HCT116 (cell line): ENCODE results near the gene SAE1. TPM values are rescaled to one million over a fixed set of nuclear protein-coding genes. Genes with fewer than 3 reads are reported as not detected.
A peak's percentile ranks its signal among the peaks of the same experiment; 100 is the strongest.

Experiments
- ATAC-seq: fragments of 200-7000 bp; cut with Tn5 transposase; 2 replicates; pipeline ENCODE4 v1.9.1; 2020; ENCODE audit warnings: mild to moderate bottlenecking, moderate library complexity
- BruUV-seq: library from RNA; stranded (reverse); fragments of 400-500 nt; replicated peaks from 2 replicates; lab custom pipeline; 2021; lab: Mats Ljungman, UMichigan
- CTCF ChIA-PET: fragments of 300-600 bp; sonication (Branson Sonifier 250); formaldehyde crosslinking; loops from one replicate; lab custom pipeline; 2021; ENCODE audit warnings: antibody characterized with exemption; lab: Charles Lee
- POLR2A ChIA-PET: fragments of 300-600, 350-600 bp; sonication (Branson Sonifier 250); formaldehyde crosslinking; loops from one replicate; lab custom pipeline; 2021; ENCODE audit warnings: antibody characterized with exemption; lab: Charles Lee
- RAD21 ChIA-PET, 2 experiments: fragments of 300-600 bp; sonication (Branson Sonifier 250); formaldehyde crosslinking; loops; one replicate each; lab custom pipeline; 2023; ENCODE audit warnings: low total read pairs in 2 of 2; ENCODE audit not compliant: uncharacterized antibody in 2 of 2, unreplicated experiment in 2 of 2, low non-redundant PET in 1 of 2; lab: Charles Lee
- DNase-seq: peaks from one replicate; pipeline ENCODE4 v3.0.0-alpha.2; 2010; ENCODE audit warnings: low read depth, low spot score
- H2AFZ ChIP-seq: fragments of 200-600 bp; shearing (Covaris generic), sonication (generic); 2 replicates; pipeline ENCODE4 v1.6.1; 2017; ENCODE audit warnings: low read depth, mixed run types, mixed read lengths, antibody characterized with exemption, low read length; ENCODE audit not compliant: poor library complexity, severe bottlenecking
- H3K27ac ChIP-seq: 2 replicates; pipeline ENCODE4 v1.5.1; 2012; ENCODE audit warnings: low read depth, low read length
- H3K27me3 ChIP-seq: fragments of 200-600 bp; sonication (generic); 2 replicates; pipeline ENCODE4 v1.6.1; 2016; ENCODE audit warnings: mixed run types, low read length, mixed read lengths; ENCODE audit not compliant: insufficient read depth
- H3K36me3 ChIP-seq, 2 experiments: fragments of 200-500 bp in 1 of 2; fragments of 200-600 bp in 1 of 2; sonication (Bioruptor generic) in 1 of 2; sonication (generic) in 1 of 2; 2 replicates each; pipeline versions ENCODE4 v1.5.1 to v1.6.1; 2014 to 2016; ENCODE audit warnings: low read length in 2 of 2, inconsistent platforms in 1 of 2, mixed read lengths in 1 of 2, mixed run types in 1 of 2; ENCODE audit not compliant: insufficient read depth in 2 of 2, control insufficient read depth in 1 of 2
- H3K4me1 ChIP-seq, 2 experiments: fragments of 200-600 bp in 1 of 2; sonication (generic) in 1 of 2; 2 replicates each; pipeline versions ENCODE4 v1.5.1 to v1.6.1; 2012 to 2017; ENCODE audit warnings: low read length in 2 of 2, inconsistent platforms in 1 of 2, mild to moderate bottlenecking in 1 of 2, mixed read lengths in 1 of 2, mixed run types in 1 of 2, moderate library complexity in 1 of 2; ENCODE audit not compliant: insufficient read depth in 2 of 2, control insufficient read depth in 1 of 2
- H3K4me2 ChIP-seq: fragments of 200-600 bp; sonication (generic); 2 replicates; pipeline ENCODE4 v1.6.1; 2017; ENCODE audit warnings: mixed run types, low read length, mixed read lengths
- H3K4me3 ChIP-seq, 2 experiments: fragments of 200-600 bp in 1 of 2; sonication (generic) in 1 of 2; replicated peaks in 1 of 2; 2 replicates each; pipeline ENCODE4 v1.5.1; 2011 to 2016; ENCODE audit warnings: low read length in 2 of 2, control low read depth in 1 of 2, low read depth in 1 of 2, mild to moderate bottlenecking in 1 of 2, mixed read lengths in 1 of 2, mixed run types in 1 of 2
- H3K79me2 ChIP-seq: fragments of 200-600 bp; sonication (generic); 2 replicates; pipeline ENCODE4 v1.6.1; 2017; ENCODE audit warnings: mild to moderate bottlenecking, mixed run types, low read length, moderate library complexity, mixed read lengths; ENCODE audit not compliant: insufficient read depth
- H3K9ac ChIP-seq: fragments of 200-600 bp; sonication (generic); 2 replicates; pipeline ENCODE4 v1.6.1; 2016; ENCODE audit warnings: low read length, mixed read lengths
- H3K9me2 ChIP-seq: fragments of 200-600 bp; sonication (generic), shearing (Covaris generic); 2 replicates; pipeline ENCODE4 v1.6.1; 2017; ENCODE audit warnings: mixed run types, mild to moderate bottlenecking, moderate library complexity; ENCODE audit not compliant: insufficient read depth
- H3K9me3 ChIP-seq, 2 experiments: fragments of 200-500 bp in 1 of 2; fragments of 200-600 bp in 1 of 2; sonication (Bioruptor generic) in 1 of 2; sonication (generic) in 1 of 2; 2 replicates each; pipeline ENCODE4 v1.6.1; 2014 to 2017; ENCODE audit warnings: low read length in 2 of 2, mixed read lengths in 2 of 2, inconsistent platforms in 1 of 2, low read depth in 1 of 2, mild to moderate bottlenecking in 1 of 2, mixed run types in 1 of 2, moderate library complexity in 1 of 2; ENCODE audit not compliant: control insufficient read depth in 1 of 2, insufficient read depth in 1 of 2
- H4K20me1 ChIP-seq: fragments of 200-600 bp; sonication (generic), shearing (Covaris generic); 2 replicates; pipeline ENCODE4 v1.6.1; 2017; ENCODE audit warnings: mixed run types, mild to moderate bottlenecking, moderate library complexity; ENCODE audit not compliant: insufficient read depth
- ATF3 ChIP-seq: IDR thresholded peaks from 2 replicates; pipeline ENCODE4 v1.6.1; 2012
- CBX3 ChIP-seq: IDR thresholded peaks from 2 replicates; pipeline ENCODE4 v1.6.1; 2012; ENCODE audit warnings: low read depth
- EGR1 ChIP-seq: IDR thresholded peaks from 2 replicates; pipeline ENCODE4 v1.6.1; 2012; ENCODE audit warnings: low read depth
- ELF1 ChIP-seq: IDR thresholded peaks from 2 replicates; pipeline ENCODE4 v1.6.1; 2012; ENCODE audit warnings: low read depth, borderline replicate concordance
- EZH2phosphoT487 ChIP-seq: fragments of 200-600 bp; IDR thresholded peaks from 2 replicates; pipeline ENCODE4 v1.6.1; 2018; ENCODE audit warnings: antibody characterized with exemption, borderline replicate concordance
- FOSL1 ChIP-seq: IDR thresholded peaks from 2 replicates; pipeline ENCODE4 v1.6.1; 2012; ENCODE audit warnings: low read depth
- JUND ChIP-seq: IDR thresholded peaks from 2 replicates; pipeline ENCODE4 v1.6.1; 2012
- POLR2A ChIP-seq: IDR thresholded peaks from 2 replicates; pipeline ENCODE4 v1.7.0; 2011; ENCODE audit warnings: borderline replicate concordance; ENCODE audit not compliant: insufficient read depth, insufficient read length; ENCODE audit errors: extremely low read depth
- RAD21 ChIP-seq: IDR thresholded peaks from 2 replicates; pipeline ENCODE4 v1.6.1; 2012; ENCODE audit warnings: low read depth, mild to moderate bottlenecking
- SIN3A ChIP-seq: IDR thresholded peaks from 2 replicates; pipeline ENCODE4 v1.6.1; 2012; ENCODE audit warnings: low read depth
- SP1 ChIP-seq: IDR thresholded peaks from 2 replicates; pipeline ENCODE4 v1.6.1; 2012; ENCODE audit warnings: low read depth
- TCF7L2 ChIP-seq: IDR thresholded peaks from 2 replicates; pipeline ENCODE4 v1.7.0; 2011; ENCODE audit warnings: borderline replicate concordance, inconsistent platforms; ENCODE audit not compliant: insufficient read depth, insufficient read length; ENCODE audit errors: extremely low read depth
- YY1 ChIP-seq: IDR thresholded peaks from 2 replicates; pipeline ENCODE4 v1.6.1; 2011; ENCODE audit warnings: low read length, low read depth, moderate library complexity, mild to moderate bottlenecking; ENCODE audit not compliant: insufficient replicate concordance; ENCODE audit errors: extremely low read depth
- ZBTB33 ChIP-seq: IDR thresholded peaks from 2 replicates; pipeline ENCODE4 v1.6.1; 2011; ENCODE audit warnings: mild to moderate bottlenecking, low read length, moderate library complexity; ENCODE audit not compliant: insufficient replicate concordance; ENCODE audit errors: extremely low read depth
- ZNF274 ChIP-seq: fragments of 200-500 bp; sonication (Bioruptor generic); IDR thresholded peaks from 2 replicates; pipeline ENCODE4 v1.6.1; 2014; ENCODE audit warnings: mild to moderate bottlenecking, low read depth, low read length, inconsistent platforms
- intact Hi-C: fragments of 100-400 bp; cut with micrococcal nuclease; formaldehyde crosslinking; loops from 2 replicates; pipeline ENCODE4 v1.10.0; 2022
- total RNA-seq: library from RNA; stranded (reverse); gene quantifications from one replicate; pipeline ENCODE4 v1.2.1, GENCODE V29; 2021; ENCODE audit not compliant: unreplicated experiment

The SAE1 gene
- total RNA-seq, 1 experiment from 2014 or later = 213 TPM

GRCh38 chr19:47122359-47123335, 8.0 kb upstream of the SAE1 start:
- peaks cover 24 to 38% of the 10 kb centered on the region in 2 experiments for H3K4me1 ChIP-seq
- no peaks in the 10 kb centered on the region for H3K36me3 ChIP-seq
- H3K9me2 ChIP-seq = no peaks in the 10 kb centered on the region
- H3K9ac ChIP-seq = no peak overlapping the region
- DNase-seq (no peak), ATAC-seq (peak; percentile 72)
- no TSS peak for BruUV-seq
- no peaks in the 10 kb centered on the region for H3K9me3 ChIP-seq
- no peaks in the 10 kb centered on the region for H4K20me1 ChIP-seq
- H2AFZ ChIP-seq = peak overlapping the region; percentile 25
- intact Hi-C loops = loop anchor here (10.0 kb wide), 1 partner anchor 258 kb away; the partner anchor contains the start of gene ARHGAP35
- TF ChIP-seq EGR1 (0 out of 2 replicates have a peak, but pooled peaks have one; percentile 1), ELF1 (no peak), SP1 (no peak)
- no peaks in the 10 kb centered on the region for H3K27me3 ChIP-seq
- ChIA-PET POLR2A (interaction anchor here (2.1 kb wide), 1 partner anchor 9 kb away, joined by 20 read pairs; the partner anchor contains the start of gene ZC3H4), CTCF (interaction anchor here (1.0 to 2.5 kb wide), 6 partner anchors 9 to 110 kb away, joined by 3 to 17 read pairs (median 5); partner anchors contain the start of genes SAE1 and ZC3H4), RAD21 (interaction anchor here in 1 of 2 experiments (1.0 kb wide), 1 partner anchor 86 kb away, joined by 3 read pairs; no protein-coding TSS in a partner anchor)
- no peaks in the 10 kb centered on the region for H3K79me2 ChIP-seq
- H3K4me2 ChIP-seq = peak overlapping the region; percentile 59
- no peak overlapping the region; a peak in 1 of 4 replicates for H3K4me3 ChIP-seq
- H3K27ac ChIP-seq = no peak overlapping the region

GRCh38 chr19:47123406-47123805, 7.2 kb upstream of the SAE1 start:
- ChIA-PET RAD21 (interaction anchor here in 1 of 2 experiments (1.0 kb wide), 1 partner anchor 87 kb away, joined by 3 read pairs; no protein-coding TSS in a partner anchor), POLR2A (interaction anchor here (0.6 to 2.1 kb wide), 2 partner anchors 9 to 103 kb away, joined by 3 to 20 read pairs; partner anchors contain the start of gene ZC3H4), CTCF (interaction anchor here (1.1 to 2.5 kb wide), 4 partner anchors 10 to 111 kb away, joined by 4 to 17 read pairs (median 8); partner anchors contain the start of gene ZC3H4)
- Histone ChIP-seq H3K27me3 (no peaks in the 10 kb centered on the region), H3K36me3 (no peaks in the 10 kb centered on the region), H3K9ac (no peak overlapping the region), H4K20me1 (no peaks in the 10 kb centered on the region), H3K4me3 (no peak overlapping the region), H3K9me2 (no peaks in the 10 kb centered on the region), H3K9me3 (no peaks in the 10 kb centered on the region), H3K4me1 (peaks cover 24 to 38% of the 10 kb centered on the region in 2 experiments), H3K4me2 (no peak overlapping the region), H3K79me2 (no peaks in the 10 kb centered on the region), H2AFZ (no peak overlapping the region), H3K27ac (no peak overlapping the region)
- BruUV-seq = no TSS peak
- intact Hi-C loops = loop anchor here (10.0 kb wide), 1 partner anchor 259 kb away; the partner anchor contains the start of gene ARHGAP35
- no peak for DNase-seq
- no peak for ATAC-seq
- no peak for TF ChIP-seq ZBTB33
- TF ChIP-seq EZH2phosphoT487 = no peak
- no peak for TF ChIP-seq RAD21
- no peak for TF ChIP-seq ATF3
- TF ChIP-seq FOSL1 = no peak
- TF ChIP-seq CBX3 = no peak
- no peak for TF ChIP-seq ZNF274
- TF ChIP-seq TCF7L2 = no peak
- no peak for TF ChIP-seq ELF1
- no peak for TF ChIP-seq YY1
- no peak for TF ChIP-seq SP1
- TF ChIP-seq POLR2A = no peak
- TF ChIP-seq EGR1 = no peak
- no peak for TF ChIP-seq SIN3A
- no peak for TF ChIP-seq JUND
